HL-60 (cell line): ENCODE results near the gene KRT9.
"Not testable (repeated sequence)": the region's sequence is repeated elsewhere in the genome, so short reads cannot be mapped to it uniquely, and the experiment has no call there.

Source experiments
- DNase-seq, 2 experiments: peaks; one replicate each; pipeline ENCODE4 v3.0.0-alpha.2; 2010 to 2020; ENCODE audit warnings: low read depth in 1 of 2, low spot score in 1 of 2
- H3K27ac ChIP-seq: fragments of 250-450 bp; sonication (Bioruptor Pico); replicated peaks from 2 replicates; pipeline ENCODE4 v1.5.1; 2020; ENCODE audit warnings: mild to moderate bottlenecking, moderate library complexity
- H3K27me3 ChIP-seq: fragments of 250-450 bp; sonication (Bioruptor Pico); 2 replicates; pipeline ENCODE4 v1.5.1; 2021; ENCODE audit warnings: mild to moderate bottlenecking, moderate library complexity; ENCODE audit not compliant: insufficient read depth, poor library complexity, severe bottlenecking
- H3K4me3 ChIP-seq: replicated peaks from 2 replicates; pipeline ENCODE4 v1.5.1; 2011; ENCODE audit warnings: mild to moderate bottlenecking, control low read depth, low read length; ENCODE audit not compliant: insufficient read depth
- GABPA ChIP-seq: IDR thresholded peaks from 2 replicates; pipeline ENCODE4 v1.6.1; 2012; ENCODE audit warnings: low read depth
- POLR2AphosphoS5 ChIP-seq: IDR thresholded peaks from 2 replicates; pipeline ENCODE4 v1.6.1; 2012; ENCODE audit warnings: low read depth
- SPI1 ChIP-seq: IDR thresholded peaks from 2 replicates; pipeline ENCODE4 v1.6.1; 2012; ENCODE audit warnings: low read depth, mild to moderate bottlenecking, borderline replicate concordance
- TF ChIP-seq, protein P1 (sequence below): IDR thresholded peaks from one replicate; pipeline ENCODE4 v1.5.1; 2011; ENCODE audit warnings: low read length, control low read depth, inconsistent platforms; ENCODE audit not compliant: insufficient read depth
- TF ChIP-seq, protein P2 (sequence below): IDR thresholded peaks from 2 replicates; pipeline ENCODE4 v1.6.1; 2012; ENCODE audit warnings: low read depth; ENCODE audit not compliant: insufficient replicate concordance

KRT9 gene

DNA sequence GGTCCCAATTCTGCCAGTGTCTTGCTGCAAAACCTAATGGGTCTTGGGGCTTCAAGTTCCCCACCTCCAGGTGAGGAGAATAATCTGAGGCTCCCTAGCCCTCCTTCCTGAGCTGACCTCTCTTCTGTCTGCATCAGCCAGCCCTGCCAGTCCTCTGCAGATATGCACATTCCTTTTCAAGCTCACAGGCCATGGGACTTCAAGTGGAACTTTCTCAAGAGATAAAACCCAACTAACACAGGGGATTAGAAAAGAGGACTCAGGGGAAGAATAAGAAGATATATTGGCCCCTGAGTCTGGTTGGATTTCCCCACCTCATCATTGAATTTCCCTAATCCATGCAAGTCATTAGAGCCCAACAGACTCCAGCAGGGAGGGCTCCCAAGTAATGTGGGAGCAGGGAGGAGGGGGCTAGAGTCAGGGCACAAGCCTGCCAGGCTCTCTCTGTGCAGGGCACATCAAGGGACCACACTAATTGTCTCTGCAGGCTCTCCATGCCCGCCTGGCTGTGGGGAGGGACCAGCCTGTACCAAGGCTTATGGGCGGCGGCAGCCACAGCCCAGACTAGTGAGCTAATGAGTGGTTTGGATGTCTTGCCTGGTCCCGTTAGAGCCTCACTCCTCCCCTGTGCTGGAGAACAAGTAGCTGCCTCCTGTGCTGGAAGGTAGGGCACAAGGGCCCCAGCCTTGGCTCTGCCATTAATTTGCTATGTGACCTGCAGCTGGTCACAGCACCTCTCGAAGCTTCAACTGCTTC is 13.6 kb upstream of the KRT9 start:
- Histone ChIP-seq H3K27me3 (no peaks in the 10 kb centered on the region), H3K4me3 (no peak overlapping the region), H3K27ac (no peak overlapping the region)
- TF ChIP-seq POLR2AphosphoS5 (no peak), SPI1 (no peak), GABPA (no peak)
- TF ChIP-seq, protein P1, sequence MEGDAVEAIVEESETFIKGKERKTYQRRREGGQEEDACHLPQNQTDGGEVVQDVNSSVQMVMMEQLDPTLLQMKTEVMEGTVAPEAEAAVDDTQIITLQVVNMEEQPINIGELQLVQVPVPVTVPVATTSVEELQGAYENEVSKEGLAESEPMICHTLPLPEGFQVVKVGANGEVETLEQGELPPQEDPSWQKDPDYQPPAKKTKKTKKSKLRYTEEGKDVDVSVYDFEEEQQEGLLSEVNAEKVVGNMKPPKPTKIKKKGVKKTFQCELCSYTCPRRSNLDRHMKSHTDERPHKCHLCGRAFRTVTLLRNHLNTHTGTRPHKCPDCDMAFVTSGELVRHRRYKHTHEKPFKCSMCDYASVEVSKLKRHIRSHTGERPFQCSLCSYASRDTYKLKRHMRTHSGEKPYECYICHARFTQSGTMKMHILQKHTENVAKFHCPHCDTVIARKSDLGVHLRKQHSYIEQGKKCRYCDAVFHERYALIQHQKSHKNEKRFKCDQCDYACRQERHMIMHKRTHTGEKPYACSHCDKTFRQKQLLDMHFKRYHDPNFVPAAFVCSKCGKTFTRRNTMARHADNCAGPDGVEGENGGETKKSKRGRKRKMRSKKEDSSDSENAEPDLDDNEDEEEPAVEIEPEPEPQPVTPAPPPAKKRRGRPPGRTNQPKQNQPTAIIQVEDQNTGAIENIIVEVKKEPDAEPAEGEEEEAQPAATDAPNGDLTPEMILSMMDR, result no peak
- TF ChIP-seq, protein P2, sequence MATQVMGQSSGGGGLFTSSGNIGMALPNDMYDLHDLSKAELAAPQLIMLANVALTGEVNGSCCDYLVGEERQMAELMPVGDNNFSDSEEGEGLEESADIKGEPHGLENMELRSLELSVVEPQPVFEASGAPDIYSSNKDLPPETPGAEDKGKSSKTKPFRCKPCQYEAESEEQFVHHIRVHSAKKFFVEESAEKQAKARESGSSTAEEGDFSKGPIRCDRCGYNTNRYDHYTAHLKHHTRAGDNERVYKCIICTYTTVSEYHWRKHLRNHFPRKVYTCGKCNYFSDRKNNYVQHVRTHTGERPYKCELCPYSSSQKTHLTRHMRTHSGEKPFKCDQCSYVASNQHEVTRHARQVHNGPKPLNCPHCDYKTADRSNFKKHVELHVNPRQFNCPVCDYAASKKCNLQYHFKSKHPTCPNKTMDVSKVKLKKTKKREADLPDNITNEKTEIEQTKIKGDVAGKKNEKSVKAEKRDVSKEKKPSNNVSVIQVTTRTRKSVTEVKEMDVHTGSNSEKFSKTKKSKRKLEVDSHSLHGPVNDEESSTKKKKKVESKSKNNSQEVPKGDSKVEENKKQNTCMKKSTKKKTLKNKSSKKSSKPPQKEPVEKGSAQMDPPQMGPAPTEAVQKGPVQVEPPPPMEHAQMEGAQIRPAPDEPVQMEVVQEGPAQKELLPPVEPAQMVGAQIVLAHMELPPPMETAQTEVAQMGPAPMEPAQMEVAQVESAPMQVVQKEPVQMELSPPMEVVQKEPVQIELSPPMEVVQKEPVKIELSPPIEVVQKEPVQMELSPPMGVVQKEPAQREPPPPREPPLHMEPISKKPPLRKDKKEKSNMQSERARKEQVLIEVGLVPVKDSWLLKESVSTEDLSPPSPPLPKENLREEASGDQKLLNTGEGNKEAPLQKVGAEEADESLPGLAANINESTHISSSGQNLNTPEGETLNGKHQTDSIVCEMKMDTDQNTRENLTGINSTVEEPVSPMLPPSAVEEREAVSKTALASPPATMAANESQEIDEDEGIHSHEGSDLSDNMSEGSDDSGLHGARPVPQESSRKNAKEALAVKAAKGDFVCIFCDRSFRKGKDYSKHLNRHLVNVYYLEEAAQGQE, result no peak
- DNase-seq, result no peak

DNA sequence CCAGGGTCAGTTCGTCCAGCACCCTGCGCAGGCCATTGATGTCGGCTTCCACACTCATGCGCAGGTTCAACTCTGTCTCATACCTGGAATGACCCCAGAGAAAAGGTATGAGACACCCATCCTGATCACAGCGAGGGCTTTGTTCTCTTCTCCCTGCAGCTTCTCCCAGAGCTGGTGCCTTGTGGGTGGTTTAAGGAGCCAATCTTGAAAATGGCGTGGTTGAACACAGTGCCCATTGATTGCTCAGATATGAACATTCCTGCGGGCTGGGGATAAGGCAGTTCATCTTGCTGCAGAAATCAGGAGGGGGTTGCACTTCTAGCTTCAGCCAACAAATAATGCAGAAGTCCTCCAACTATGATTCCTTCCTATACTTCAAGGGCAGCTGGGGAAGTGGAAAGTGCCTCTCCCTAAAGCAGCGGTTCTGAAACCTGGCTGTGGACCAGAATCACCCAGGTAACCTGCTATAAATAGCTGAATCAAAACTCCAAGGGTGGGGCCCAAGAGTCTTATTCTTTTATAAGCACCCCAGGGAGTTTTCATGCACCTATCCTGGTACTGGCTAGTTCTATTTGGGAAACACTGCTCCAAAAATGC is 12.6 kb upstream of the KRT9 start:
- not testable (repeated sequence) for H3K27ac ChIP-seq, DNase-seq, H3K27me3 ChIP-seq, H3K4me3 ChIP-seq

DNA sequence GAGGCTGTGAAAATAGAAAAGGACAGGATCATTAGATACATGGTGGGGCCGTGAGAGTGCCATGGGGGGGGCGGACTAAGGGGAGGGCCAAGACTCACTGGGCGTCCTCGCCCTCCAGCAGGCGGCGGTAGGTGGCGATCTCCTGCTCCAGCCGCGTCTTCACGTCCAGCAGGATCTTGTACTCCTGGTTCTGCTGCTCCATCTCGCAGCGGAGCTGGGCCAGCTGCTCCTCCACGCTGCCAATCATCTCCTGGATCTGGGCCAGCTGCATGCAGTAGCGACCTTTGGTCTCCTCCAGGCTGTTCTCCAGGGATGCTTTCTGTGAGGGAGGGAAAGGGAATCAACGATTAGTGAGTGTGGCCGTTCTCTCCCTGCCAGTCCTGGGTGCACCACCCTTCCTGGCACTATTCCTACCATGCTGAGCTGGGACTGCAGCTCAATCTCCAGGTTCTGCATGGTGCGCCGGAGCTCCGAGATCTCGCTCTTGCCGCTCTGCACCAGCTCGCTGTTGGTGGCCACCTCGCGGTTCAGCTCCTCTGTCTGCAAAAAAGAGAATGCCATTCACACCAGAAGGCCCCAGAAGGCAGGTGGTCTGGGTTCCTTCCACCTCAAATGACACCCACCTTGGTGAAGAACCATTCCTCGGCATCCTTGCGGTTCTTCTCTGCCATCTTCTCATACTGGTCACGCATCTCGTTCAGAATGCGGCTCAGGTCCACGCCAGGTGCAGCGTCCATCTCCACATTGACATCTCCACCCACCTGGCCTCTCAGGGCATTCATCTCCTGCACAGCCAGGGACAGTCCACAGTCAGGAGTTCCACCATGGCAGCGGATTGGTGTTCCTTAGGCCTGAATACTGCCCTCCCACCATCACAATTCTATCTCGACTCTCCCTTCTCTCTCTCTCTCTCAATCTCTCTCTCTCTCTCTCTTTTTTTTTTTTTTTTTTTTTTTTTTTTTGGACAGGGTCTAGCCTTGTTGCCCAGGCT is 11.6 kb upstream of the KRT9 start:
- TF ChIP-seq SPI1, result no peak
- H3K4me3 ChIP-seq, result no peak overlapping the region
- no peak for DNase-seq
- H3K27ac ChIP-seq, result no peak overlapping the region
- H3K27me3 ChIP-seq, result no peaks in the 10 kb centered on the region

DNA sequence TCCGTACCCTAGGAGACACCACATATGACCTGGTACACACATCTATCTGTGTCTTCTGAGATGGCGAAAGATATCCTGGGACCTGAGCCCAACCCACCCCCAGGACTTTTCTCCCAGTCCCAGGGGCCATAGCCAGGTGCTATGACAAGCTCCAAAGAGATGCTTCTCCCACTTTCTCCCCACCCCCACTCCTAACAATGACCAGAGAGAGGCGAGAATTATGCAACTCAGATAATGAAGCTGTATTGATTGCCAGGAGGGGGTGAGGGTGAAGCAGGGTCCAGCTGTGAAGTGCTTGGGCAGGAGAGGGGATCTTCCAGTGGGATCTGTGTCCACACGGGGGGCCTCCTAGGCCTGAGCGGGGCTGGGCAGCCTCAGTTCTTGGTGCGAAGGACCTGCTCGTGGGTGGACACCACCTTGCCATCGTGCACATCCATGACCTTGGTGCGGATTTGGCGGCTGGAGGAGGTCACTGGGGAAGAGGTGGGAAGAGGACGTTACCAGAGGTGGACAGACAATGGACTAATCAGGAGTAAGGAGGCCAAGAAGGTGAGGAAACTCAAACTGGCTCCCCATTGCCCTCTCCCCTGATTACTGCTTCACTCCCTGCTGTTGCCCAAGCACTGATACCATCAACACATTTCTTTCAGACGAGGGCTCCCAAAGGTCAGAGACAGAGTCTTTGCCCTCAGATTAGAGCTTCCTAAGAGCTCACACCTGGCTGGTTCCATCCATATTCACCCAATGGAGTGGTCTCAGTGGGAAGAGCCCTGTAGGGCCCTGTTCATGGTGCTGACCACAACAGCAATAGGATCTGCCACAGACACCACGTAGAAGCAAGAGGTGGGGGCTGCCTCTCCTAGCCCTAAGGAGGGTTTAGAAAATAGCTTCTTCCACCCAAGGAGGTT is 10.5 kb upstream of the KRT9 start:
- DNase-seq, H3K4me3 ChIP-seq, H3K27me3 ChIP-seq, H3K27ac ChIP-seq: not testable (repeated sequence)

DNA sequence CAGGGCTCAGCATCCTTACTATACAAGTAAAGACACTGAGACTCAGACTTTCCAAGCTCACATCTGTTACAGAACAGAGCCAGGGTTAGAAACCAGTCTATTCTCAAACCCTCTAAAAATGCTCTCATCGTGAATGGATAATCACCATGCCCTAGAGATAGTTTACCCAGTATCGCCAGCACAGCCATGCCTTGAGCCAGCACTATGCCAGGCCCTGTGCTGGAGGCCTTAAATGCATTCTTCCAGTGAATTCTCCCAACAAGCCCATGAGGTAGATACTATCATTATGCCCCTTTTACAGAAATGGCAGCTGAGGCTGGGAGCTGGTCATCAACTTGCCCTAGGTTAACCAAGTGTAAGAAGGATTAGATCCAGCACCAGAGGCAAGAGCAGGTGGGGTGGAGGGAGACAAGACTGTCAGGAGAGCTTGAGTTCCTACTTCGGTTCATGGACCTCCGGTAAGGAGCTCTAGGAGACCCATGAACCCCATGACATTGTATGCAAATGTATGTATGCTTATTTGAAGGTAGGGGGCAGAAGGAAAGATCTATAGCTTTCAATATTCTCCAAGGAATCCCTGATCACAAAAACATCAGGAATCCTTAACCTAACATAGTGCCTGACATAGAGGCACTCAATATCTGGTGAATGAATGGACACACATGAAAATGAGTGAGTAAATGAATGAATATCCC is 9.7 kb upstream of the KRT9 start:
- no peak for DNase-seq
- Histone ChIP-seq H3K27ac (no peak overlapping the region), H3K27me3 (no peaks in the 10 kb centered on the region), H3K4me3 (no peak overlapping the region)
- TF ChIP-seq, protein P2, result no peak
- no peak for TF ChIP-seq SPI1
- TF ChIP-seq POLR2AphosphoS5, result no peak
- TF ChIP-seq, protein P1, result no peak
- no peak for TF ChIP-seq GABPA
